Measurements from ENCODE around the gene TOMM70.

The TOMM70 gene

GRCh38 chr3:100319951-100320350 lies 80.9 kb downstream of the TOMM70 start:
- no peak for DNase-seq

DNA sequence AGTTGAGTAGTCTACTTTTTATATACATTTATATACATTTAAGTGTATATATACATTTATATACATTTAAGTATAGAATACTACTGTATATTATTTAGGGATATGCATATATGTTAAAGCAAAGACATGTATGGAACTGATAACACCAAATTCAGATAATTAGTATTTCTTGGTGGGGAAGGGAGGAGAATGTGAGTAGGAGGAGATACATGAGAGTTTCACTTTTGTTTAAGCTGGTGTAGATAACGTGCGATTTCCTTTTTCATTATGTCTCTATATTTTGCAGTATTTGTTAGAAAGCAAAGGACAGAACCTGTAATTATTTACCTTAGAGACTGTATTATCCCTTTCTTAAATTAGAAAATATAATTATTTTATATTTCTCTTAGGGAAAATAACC lies 83.0 kb downstream of the TOMM70 start:
- DNase-seq: no peak

- DNase-seq: peak; percentile 63
Observed at GRCh38 chr3:100316641-100317069, 84.2 kb downstream of the TOMM70 start.

All from fibroblast of upper back skin (primary cell).